Memory B cell (primary cell): ENCODE data around the gene N4BP2.
"Not testable (repeated sequence)": the region's sequence is repeated elsewhere in the genome, so short reads cannot be mapped to it uniquely, and the experiment has no call there.

ENCODE experiments used
- ATAC-seq: fragments of 150-1000 bp; cut with Tn5 transposase; 2 replicates; pipeline ENCODE4 v1.10.0; 2021; ENCODE audit warnings: low read depth, mild to moderate bottlenecking, moderate library complexity
- DNase-seq, 2 donors: peaks; one replicate each; pipeline ENCODE4 v3.0.0; 2022; ENCODE audit warnings: low spot score in 2 of 2
- H3K27ac Mint-ChIP-seq: one replicate; pipeline ENCODE4 v1.8.0; 2022; ENCODE audit warnings: mild to moderate bottlenecking, moderate library complexity, mixed read lengths
- H3K27me3 Mint-ChIP-seq: one replicate; pipeline ENCODE4 v1.8.0; 2022; ENCODE audit warnings: mixed read lengths
- H3K36me3 Mint-ChIP-seq: one replicate; pipeline ENCODE4 v1.8.0; 2022; ENCODE audit warnings: mild to moderate bottlenecking, mixed read lengths
- H3K4me1 Mint-ChIP-seq: one replicate; pipeline ENCODE4 v1.8.0; 2022; ENCODE audit warnings: mixed read lengths
- H3K4me3 Mint-ChIP-seq: one replicate; pipeline ENCODE4 v1.8.0; 2022; ENCODE audit warnings: mild to moderate bottlenecking, moderate library complexity, mixed read lengths
- H3K9me3 Mint-ChIP-seq: one replicate; pipeline ENCODE4 v1.8.0; 2022; ENCODE audit warnings: mixed read lengths

N4BP2 gene

DNA sequence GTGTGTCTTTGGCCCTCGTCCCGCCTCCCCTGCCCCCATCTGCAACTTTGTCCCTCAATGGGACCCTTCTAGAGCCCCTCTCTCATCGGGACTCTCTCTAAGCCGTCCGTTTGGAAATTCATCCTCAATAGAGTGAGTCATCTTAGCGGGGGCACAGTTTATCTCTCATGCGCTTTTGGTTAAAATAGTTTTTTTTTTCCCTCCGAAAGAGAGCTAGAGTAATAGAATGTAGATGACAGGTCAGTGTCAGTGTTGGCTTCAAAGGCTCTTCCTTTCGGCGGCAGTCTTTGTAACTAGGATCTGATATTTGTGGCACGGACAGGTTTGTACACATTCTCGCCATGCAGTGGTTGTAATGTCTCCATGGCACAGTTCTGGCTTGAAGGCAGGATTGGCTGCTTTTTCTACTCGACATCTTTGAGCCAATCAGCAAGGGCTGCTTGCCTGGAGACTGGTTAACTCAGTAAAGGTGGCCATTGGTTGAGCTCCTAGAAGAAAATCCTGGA lies 989 bp downstream of the N4BP2 start:
- Mint-ChIP-seq H3K9me3 (no peaks in the 10 kb centered on the region), H3K4me1 (peaks cover 16% of the 10 kb centered on the region), H3K4me3 (peak overlapping the region; percentile 94), H3K27ac (peak overlapping the region; percentile 94), H3K27me3 (no peaks in the 10 kb centered on the region), H3K36me3 (peaks cover 3% of the 10 kb centered on the region)
- DNase-seq (peak; percentile 41 to 54), ATAC-seq (peak; percentile 63)

DNA sequence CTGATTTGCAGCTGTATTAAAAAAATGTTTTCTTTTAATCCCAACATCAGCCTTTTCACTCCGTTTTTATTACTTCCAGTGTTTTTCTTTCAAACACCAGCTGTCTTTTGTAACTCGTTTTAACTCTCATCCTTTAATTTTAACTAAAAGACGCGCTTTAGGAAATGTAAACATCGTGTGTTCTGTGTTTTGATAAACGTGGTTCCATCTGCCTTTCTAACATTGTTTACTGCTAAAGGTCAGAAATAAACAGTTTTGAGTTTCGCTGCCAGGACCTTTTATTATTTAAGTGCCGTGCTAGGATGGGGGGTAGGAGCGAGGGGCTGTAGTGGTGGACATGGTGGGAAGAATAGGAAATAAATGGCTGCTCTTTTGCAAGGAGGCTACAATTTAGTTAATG lies 1.5 kb downstream of the N4BP2 start:
- Mint-ChIP-seq H3K27ac (peak overlapping the region; percentile 94), H3K36me3 (peaks cover 3% of the 10 kb centered on the region), H3K27me3 (no peaks in the 10 kb centered on the region), H3K9me3 (no peaks in the 10 kb centered on the region), H3K4me1 (peaks cover 16% of the 10 kb centered on the region), H3K4me3 (peak overlapping the region; percentile 94)
- DNase-seq = no peak
- no peak for ATAC-seq

DNA sequence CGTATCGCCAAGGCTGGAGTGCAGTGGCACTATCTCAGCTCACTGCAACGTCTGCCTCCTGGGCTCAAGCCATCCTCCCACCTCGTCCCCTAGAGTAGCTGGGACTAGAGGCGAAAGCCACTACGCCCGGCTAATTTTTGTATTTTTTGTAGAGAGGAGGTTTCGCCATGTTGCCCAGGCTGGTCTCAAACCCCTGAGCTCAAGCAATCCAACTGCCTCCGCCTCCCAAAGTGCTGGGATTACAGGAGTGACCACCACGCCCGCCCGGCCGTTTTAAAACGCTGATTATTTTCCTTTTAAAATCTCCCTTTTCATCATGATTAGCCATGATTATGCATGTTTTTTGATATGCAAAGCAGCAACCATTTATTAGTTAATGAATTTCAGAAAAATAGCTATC lies 2.2 kb downstream of the N4BP2 start:
- no peak overlapping the region for H3K27ac Mint-ChIP-seq
- peak overlapping the region; percentile 46 for H3K4me3 Mint-ChIP-seq
- no peaks in the 10 kb centered on the region for H3K27me3 Mint-ChIP-seq
- H3K36me3 Mint-ChIP-seq = peaks cover 3% of the 10 kb centered on the region
- peaks cover 16% of the 10 kb centered on the region for H3K4me1 Mint-ChIP-seq
- ATAC-seq (no peak), DNase-seq (no peak)
- H3K9me3 Mint-ChIP-seq = no peaks in the 10 kb centered on the region

DNA sequence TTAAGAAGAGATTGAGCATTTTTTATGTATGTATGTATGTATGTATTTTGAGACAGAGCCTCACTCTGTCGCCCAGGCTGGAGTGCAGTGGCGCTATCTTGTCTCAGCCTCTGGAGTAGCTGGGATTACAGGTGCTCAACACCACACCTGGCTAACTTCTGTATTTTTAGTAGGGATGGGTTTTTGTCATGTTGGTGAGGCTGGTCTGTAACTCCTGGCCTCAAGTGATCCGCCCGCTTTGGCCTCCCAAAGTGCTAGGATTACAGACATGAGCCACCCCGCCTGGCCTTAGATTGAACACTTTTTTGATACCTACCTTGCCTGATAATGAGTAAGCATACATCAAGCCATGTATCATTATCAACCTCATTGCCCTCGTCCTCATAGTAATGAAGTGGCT lies 2.7 kb downstream of the N4BP2 start:
- peaks cover 16% of the 10 kb centered on the region for H3K4me1 Mint-ChIP-seq
- no peak overlapping the region for H3K27ac Mint-ChIP-seq
- ATAC-seq (no peak), DNase-seq (no peak)
- H3K36me3 Mint-ChIP-seq = peaks cover 4% of the 10 kb centered on the region
- no peaks in the 10 kb centered on the region for H3K27me3 Mint-ChIP-seq
- no peak overlapping the region for H3K4me3 Mint-ChIP-seq
- H3K9me3 Mint-ChIP-seq = no peaks in the 10 kb centered on the region

DNA sequence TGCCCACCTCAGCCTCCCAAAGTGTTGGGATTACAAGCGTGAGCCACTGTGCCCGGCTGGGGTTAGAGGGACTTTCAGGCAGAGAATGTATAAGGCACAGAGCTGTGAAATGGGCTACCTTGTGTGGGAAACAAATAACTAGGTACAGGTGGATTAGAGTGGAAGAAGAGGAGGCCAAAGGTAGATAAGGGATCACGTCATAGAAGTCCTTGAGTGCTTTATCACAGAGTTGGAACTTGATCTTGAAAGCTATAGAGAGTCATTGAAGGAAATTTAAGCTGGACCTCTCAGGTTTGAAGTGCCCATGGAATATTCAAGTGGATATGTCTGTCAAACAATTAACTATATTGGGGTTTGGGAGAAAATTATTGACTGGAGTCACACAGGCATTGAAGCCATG lies 8.4 kb downstream of the N4BP2 start:
- Mint-ChIP-seq H3K9me3 (no peaks in the 10 kb centered on the region), H3K4me1 (peaks cover 7% of the 10 kb centered on the region), H3K4me3 (no peak overlapping the region), H3K36me3 (peaks cover 7% of the 10 kb centered on the region), H3K27me3 (no peaks in the 10 kb centered on the region), H3K27ac (no peak overlapping the region)
- ATAC-seq (no peak), DNase-seq (no peak)

DNA sequence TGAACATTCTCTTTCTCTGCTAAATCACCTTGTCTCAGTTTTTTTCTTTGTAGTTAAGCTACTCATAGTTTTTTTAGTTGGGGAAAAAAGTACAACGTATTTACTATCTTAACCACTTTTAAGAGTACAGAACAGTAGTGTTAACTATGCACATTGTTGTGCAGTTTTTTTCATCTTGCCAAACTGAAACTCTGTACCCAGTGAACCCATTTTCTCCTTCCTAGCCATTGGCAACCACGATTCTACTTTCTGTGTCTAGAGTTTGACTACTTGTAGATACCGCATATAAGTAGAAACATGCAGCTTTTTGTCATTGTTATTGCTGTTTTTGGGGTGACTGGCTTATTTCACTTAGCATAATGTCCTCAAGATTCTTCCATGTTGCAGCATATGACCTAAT lies 10.0 kb downstream of the N4BP2 start:
- Mint-ChIP-seq H3K4me1 (peaks cover 11% of the 10 kb centered on the region), H3K27me3 (no peaks in the 10 kb centered on the region), H3K36me3 (peaks cover 9% of the 10 kb centered on the region), H3K9me3 (no peaks in the 10 kb centered on the region), H3K4me3 (no peak overlapping the region), H3K27ac (no peak overlapping the region)
- ATAC-seq = no peak
- no peak for DNase-seq

DNA sequence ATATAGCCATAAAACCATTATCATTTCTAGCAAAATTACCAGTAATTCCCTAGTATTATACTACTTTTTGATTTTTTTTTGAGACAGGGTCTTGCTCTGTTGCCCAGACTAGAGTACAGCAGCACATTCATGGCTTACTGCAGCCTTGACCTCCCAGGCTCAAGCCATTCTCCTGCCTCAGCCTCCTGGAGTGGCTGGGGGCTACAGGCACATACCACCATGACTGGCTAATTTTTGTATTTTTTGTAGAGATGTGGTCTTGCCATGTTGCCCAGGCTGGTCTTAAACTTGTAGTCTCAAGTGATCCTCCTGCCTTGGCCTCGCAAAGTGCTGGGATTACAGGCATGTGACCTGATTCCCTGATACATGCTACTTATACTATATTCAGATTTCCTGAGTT lies 13.7 kb downstream of the N4BP2 start:
- peaks cover 11% of the 10 kb centered on the region for H3K4me1 Mint-ChIP-seq
- no peak overlapping the region for H3K4me3 Mint-ChIP-seq
- DNase-seq (no peak), ATAC-seq (no peak)
- no peaks in the 10 kb centered on the region for H3K27me3 Mint-ChIP-seq
- no peak overlapping the region for H3K27ac Mint-ChIP-seq
- peaks cover 13% of the 10 kb centered on the region for H3K36me3 Mint-ChIP-seq
- no peaks in the 10 kb centered on the region for H3K9me3 Mint-ChIP-seq

DNA sequence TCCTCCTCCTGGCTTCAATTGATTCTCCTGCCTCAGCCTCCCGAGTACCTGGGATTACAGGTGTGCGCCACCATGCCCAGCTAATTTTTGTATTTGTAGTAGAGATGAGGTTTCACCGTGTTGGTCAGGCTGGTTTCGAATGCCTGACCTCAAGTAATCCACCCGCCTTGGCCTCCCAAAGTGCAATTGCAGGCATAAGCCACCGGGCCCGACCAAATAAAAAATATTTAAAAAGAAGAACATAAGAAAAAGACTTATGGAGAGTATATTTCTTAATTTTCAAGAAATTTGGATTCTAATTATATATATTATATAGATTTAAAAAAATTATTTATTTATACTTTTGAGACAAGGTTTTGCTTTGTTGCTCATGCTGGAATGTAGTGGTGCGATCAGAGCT lies 29.8 kb downstream of the N4BP2 start:
- Mint-ChIP-seq H3K27ac (no peak overlapping the region), H3K9me3 (no peaks in the 10 kb centered on the region), H3K27me3 (no peaks in the 10 kb centered on the region), H3K4me3 (no peak overlapping the region), H3K4me1 (no peaks in the 10 kb centered on the region), H3K36me3 (peaks cover 2% of the 10 kb centered on the region)
- DNase-seq (no peak), ATAC-seq (no peak)

DNA sequence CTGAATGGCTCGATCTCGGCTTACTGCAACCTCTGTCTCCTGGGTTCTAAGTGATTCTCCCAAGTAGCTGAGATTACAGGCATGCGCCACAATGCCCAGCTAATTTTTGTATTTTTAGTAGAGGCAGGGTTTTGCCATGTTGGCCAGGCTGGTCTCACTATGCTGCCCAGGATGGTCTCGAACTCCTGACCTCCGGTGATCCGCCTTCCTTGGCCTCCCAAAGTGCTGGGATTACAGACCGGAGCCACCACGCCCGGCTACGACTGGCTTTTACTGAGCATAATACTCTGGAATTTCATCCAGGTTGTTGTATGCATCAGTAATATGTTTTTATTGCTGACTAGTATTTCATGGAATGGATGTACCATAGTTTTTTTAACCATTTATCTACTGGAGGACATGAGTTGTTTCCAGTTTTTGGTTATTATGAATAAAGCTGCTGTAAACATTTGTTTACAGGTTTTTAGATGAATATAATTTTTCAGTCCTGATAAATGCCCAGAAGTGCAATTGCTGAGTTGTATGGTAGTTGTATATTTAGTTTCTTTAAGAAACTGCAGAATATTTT lies 31.2 kb downstream of the N4BP2 start:
- ATAC-seq (no peak), DNase-seq (no peak)
- Mint-ChIP-seq H3K9me3 (no peaks in the 10 kb centered on the region), H3K36me3 (peaks cover 2% of the 10 kb centered on the region), H3K4me3 (no peak overlapping the region), H3K27ac (no peak overlapping the region), H3K4me1 (no peaks in the 10 kb centered on the region), H3K27me3 (no peaks in the 10 kb centered on the region)

DNA sequence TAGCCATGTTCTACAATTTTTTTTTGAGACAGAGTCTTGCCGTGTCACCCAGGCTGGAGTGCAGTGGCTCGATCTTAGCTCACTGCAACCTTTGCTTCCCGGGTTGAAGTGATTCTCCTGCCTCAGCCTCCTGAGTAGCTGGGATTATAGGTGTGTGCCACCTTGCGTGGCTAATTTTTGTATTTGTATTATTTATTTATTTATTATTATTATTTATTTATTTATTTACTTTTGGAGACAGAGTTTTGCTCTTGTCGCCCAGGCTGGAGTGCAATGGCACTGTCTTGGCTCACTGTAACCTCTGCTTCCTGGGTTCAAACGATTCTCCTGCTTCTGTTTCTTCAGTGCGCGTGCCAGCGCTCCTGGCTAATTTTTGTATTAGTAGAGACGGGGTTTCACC lies 36.8 kb downstream of the N4BP2 start:
- H3K27me3 Mint-ChIP-seq, H3K4me1 Mint-ChIP-seq, H3K27ac Mint-ChIP-seq, H3K36me3 Mint-ChIP-seq, ATAC-seq, H3K9me3 Mint-ChIP-seq, H3K4me3 Mint-ChIP-seq, DNase-seq: not testable (repeated sequence)

DNA sequence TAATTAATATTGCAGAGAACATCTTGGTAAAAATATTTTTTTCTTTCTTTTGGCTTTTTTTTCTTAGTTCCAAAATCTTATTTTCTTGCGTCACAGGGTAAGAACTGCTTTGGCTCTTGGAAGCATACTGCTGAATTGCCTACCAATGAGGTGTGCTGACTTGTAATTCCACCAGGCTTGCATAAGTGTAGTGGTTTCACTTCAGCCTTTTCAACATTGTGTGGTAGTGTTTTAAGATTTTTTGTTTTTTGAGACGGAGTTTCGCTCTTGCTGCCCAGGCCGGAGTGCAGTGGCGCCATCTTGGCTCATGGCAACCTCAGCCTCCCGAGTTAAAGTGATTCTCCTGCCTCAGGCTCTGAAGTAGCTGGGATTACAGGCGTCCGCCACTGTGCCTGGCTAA lies 42.4 kb downstream of the N4BP2 start:
- Mint-ChIP-seq H3K27me3 (no peaks in the 10 kb centered on the region), H3K27ac (no peak overlapping the region), H3K4me3 (no peak overlapping the region), H3K4me1 (peaks cover 3% of the 10 kb centered on the region), H3K36me3 (peaks cover 7% of the 10 kb centered on the region), H3K9me3 (no peaks in the 10 kb centered on the region)
- no peak for DNase-seq
- no peak for ATAC-seq

DNA sequence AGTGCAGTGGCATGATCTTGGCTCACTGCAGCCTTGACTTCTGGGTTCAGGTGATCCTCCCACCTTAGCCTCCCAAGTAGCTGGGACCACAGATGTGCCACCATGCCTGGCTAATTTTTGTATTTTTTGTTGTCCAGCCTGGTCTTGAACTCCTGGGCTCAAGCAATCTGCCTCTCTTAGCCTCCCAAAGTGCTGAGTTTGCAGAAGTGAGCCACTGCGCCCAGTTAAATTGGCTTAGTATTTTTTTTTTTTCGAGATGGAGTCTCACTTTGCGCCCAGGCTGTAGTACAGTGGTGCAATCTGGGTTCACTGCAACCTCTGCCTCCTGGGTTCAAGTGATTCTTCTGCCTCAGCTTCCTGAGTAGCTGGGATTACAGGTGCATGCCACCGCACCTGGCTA lies 50.5 kb downstream of the N4BP2 start:
- ATAC-seq, H3K4me3 Mint-ChIP-seq, H3K27me3 Mint-ChIP-seq, DNase-seq, H3K9me3 Mint-ChIP-seq, H3K27ac Mint-ChIP-seq, H3K4me1 Mint-ChIP-seq, H3K36me3 Mint-ChIP-seq: not testable (repeated sequence)

DNA sequence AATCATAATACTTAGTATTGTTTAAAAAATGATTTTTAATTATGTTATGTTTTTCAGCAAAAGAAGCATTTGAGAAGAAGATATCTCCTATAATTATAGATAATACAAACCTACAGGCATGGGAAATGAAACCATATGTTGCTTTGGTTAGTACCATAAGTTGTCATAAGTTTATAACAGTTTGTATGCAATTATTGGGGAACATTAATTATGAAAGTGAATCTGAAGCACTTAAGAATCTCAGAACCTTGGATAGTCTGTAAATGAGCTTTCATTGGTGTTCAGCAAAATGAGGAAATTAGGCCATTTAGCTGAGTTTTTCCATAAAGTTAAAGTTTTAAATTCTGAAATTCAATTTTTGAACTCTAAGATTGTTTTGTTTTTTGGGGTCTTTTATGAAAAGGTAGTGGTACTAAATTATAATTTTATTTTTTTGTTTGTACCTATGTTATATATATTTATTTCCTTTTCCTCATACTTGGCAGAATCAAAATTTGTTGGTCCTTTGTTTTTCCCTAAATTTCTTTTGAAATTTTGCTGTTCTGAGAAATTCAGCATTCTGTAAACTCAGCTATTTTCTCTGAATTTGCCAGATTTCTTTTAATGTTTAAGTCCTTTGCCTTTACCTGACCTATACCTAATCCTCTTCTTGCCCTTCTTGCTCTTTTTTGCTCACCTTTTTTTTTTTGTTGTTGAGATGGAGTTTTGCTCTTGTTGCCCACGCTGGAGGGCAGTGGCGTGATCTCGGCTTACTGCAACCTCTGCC lies 55.6 kb downstream of the N4BP2 start:
- H3K4me3 Mint-ChIP-seq = no peak overlapping the region
- ATAC-seq (no peak), DNase-seq (no peak)
- H3K27me3 Mint-ChIP-seq = no peaks in the 10 kb centered on the region
- H3K36me3 Mint-ChIP-seq = peaks cover 9% of the 10 kb centered on the region
- H3K9me3 Mint-ChIP-seq = no peaks in the 10 kb centered on the region
- H3K27ac Mint-ChIP-seq = no peak overlapping the region
- H3K4me1 Mint-ChIP-seq = no peaks in the 10 kb centered on the region

DNA sequence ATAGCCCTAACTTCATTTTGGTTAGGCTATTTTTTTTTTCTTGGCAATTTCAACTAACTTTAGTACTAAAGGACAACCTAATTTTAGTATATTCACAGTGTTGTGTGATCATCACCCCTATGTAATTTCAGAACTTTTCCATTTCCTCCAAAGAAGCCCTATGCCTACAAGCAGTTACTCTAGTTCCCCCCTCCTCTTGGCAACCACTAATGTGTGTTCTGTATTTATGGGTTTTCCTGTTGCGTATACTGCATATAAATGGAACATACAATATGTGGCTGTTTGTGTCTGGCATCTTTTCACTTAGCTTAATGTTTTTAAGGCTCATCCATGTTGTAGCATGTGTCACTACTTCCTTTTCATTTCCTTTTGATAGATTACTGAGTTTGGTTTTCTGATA lies 57.6 kb downstream of the N4BP2 start:
- Mint-ChIP-seq H3K4me3 (no peak overlapping the region), H3K4me1 (no peaks in the 10 kb centered on the region), H3K9me3 (no peaks in the 10 kb centered on the region), H3K27ac (no peak overlapping the region), H3K36me3 (peaks cover 13% of the 10 kb centered on the region), H3K27me3 (no peaks in the 10 kb centered on the region)
- no peak for ATAC-seq
- DNase-seq = no peak

DNA sequence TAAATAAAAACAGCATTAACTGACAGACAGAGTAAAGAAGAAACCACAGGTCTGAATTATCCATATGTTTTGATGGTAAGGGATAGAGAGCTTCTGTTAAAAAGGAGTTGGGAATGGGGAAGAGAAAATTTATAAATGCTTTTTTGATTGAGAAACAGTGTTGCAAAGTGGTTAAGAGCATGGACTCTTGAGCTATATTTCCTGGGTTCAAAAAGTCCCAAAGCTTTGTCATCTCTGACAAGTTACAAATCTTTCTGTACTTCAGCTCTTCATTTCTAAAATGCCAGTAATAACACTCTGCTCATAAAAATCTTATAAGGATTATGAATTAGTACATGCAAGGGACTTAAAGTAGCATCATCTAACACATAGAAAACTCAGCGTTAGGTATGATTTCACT lies 62.2 kb downstream of the N4BP2 start:
- no peak overlapping the region for H3K27ac Mint-ChIP-seq
- peaks cover 14% of the 10 kb centered on the region for H3K36me3 Mint-ChIP-seq
- H3K27me3 Mint-ChIP-seq = no peaks in the 10 kb centered on the region
- no peaks in the 10 kb centered on the region for H3K9me3 Mint-ChIP-seq
- H3K4me3 Mint-ChIP-seq = no peak overlapping the region
- DNase-seq (no peak), ATAC-seq (no peak)
- peaks cover 9% of the 10 kb centered on the region for H3K4me1 Mint-ChIP-seq
